ENCODE measurements around the gene CDC42EP5. TPM values are rescaled to one million over a fixed set of nuclear protein-coding genes. Genes with fewer than 3 reads are reported as not detected.
"Not testable (repeated sequence)": the region's sequence is repeated elsewhere in the genome, so short reads cannot be mapped to it uniquely, and the experiment has no call there.

Gene CDC42EP5
- total RNA-seq, 1 experiment from 2014 or later = 17.2 TPM

GRCh38 chr19:54489766-54490165, 16.7 kb upstream of the CDC42EP5 start:
- no peak for DNase-seq (ENCODE audit: low spot score)

GRCh38 chr19:54489341-54489740, 16.2 kb upstream of the CDC42EP5 start:
- DNase-seq (ENCODE audit: low spot score) = no peak

GRCh38 chr19:54485851-54486250, 12.8 kb upstream of the CDC42EP5 start:
- DNase-seq (ENCODE audit: low spot score) = no peak

GRCh38 chr19:54484451-54484850, 11.4 kb upstream of the CDC42EP5 start:
- no peak for DNase-seq (ENCODE audit: low spot score)

GRCh38 chr19:54482889-54483288, 9.8 kb upstream of the CDC42EP5 start:
- DNase-seq (ENCODE audit: low spot score) = no peak

GRCh38 chr19:54481326-54481930, 8.3 kb upstream of the CDC42EP5 start:
- peak; percentile 53 for DNase-seq (ENCODE audit: low spot score)

- DNase-seq (ENCODE audit: low spot score) = no peak
Observed at GRCh38 chr19:54480051-54480450, 7.0 kb upstream of the CDC42EP5 start.

GRCh38 chr19:54478677-54479266, 5.7 kb upstream of the CDC42EP5 start:
- peak; percentile 44 for DNase-seq (ENCODE audit: low spot score)

GRCh38 chr19:54477650-54478049, 4.6 kb upstream of the CDC42EP5 start:
- no peak for DNase-seq (ENCODE audit: low spot score)

- no peak for DNase-seq (ENCODE audit: low spot score)
Observed at GRCh38 chr19:54475706-54476105, 2.6 kb upstream of the CDC42EP5 start.

GRCh38 chr19:54473892-54474372, 836 bp upstream of the CDC42EP5 start:
- no peak for DNase-seq (ENCODE audit: low spot score)

- no peak for DNase-seq (ENCODE audit: low spot score)
Observed at GRCh38 chr19:54470991-54471782, 1.9 kb downstream of the CDC42EP5 start.

GRCh38 chr19:54470276-54470887, 2.7 kb downstream of the CDC42EP5 start:
- no peak for DNase-seq (ENCODE audit: low spot score)

- no peak for DNase-seq (ENCODE audit: low spot score)
Observed at GRCh38 chr19:54469496-54469934, 3.6 kb downstream of the CDC42EP5 start.

GRCh38 chr19:54466110-54466480, 7.0 kb downstream of the CDC42EP5 start:
- DNase-seq (ENCODE audit: low spot score) = not testable (repeated sequence)

GRCh38 chr19:54465426-54466109, 7.5 kb downstream of the CDC42EP5 start:
- DNase-seq (ENCODE audit: low spot score) = no peak

- DNase-seq (ENCODE audit: low spot score) = peak; percentile 84
Observed at GRCh38 chr19:54464630-54465425, 8.3 kb downstream of the CDC42EP5 start.

- peak; percentile 84 for DNase-seq (ENCODE audit: low spot score)
Observed at GRCh38 chr19:54464044-54464629, 9.0 kb downstream of the CDC42EP5 start.

GRCh38 chr19:54463531-54464043, 9.5 kb downstream of the CDC42EP5 start, which contains the start of gene LENG9:
TSS of gene LENG9 (minus strand) at chr19:54463778. CDS start at chr19:54463526, 252 bp downstream.
- peak; percentile 81 for DNase-seq (ENCODE audit: low spot score)
